ENCODE measurements around the gene RNASE9.

The RNASE9 gene

GRCh38 chr14:20557212-20557542 is 3.7 kb downstream of the RNASE9 start:
- in situ Hi-C loops (cut with HindIII; ENCODE audit: low pct_ligation_motif_present, low sequenced_read_pairs) = no loop called here
- no peak for DNase-seq
- Histone ChIP-seq H3K27me3 (replicated peaks) (no peaks in the 10 kb centered on the region), H3K36me3 (replicated peaks) (no peaks in the 10 kb centered on the region), H3K4me3 (ENCODE audit: low read depth, low read length) (no peak overlapping the region), H3K27ac (no peak overlapping the region)
- TF ChIP-seq CTCF (IDR thresholded peaks at IDR 0.05; ENCODE audit: low read depth, low read length, missing control alignments) = no peak

- no peak for DNase-seq
- in situ Hi-C loops (cut with HindIII; ENCODE audit: low pct_ligation_motif_present, low sequenced_read_pairs) = no loop called here
- Histone ChIP-seq H3K36me3 (replicated peaks) (no peaks in the 10 kb centered on the region), H3K27me3 (replicated peaks) (no peaks in the 10 kb centered on the region), H3K4me3 (ENCODE audit: low read depth, low read length) (no peak overlapping the region), H3K27ac (no peak overlapping the region)
- no peak for TF ChIP-seq CTCF (IDR thresholded peaks at IDR 0.05; ENCODE audit: low read depth, low read length, missing control alignments)
Observed at GRCh38 chr14:20556500-20557211, 4.2 kb downstream of the RNASE9 start.

- no peak for DNase-seq
- Histone ChIP-seq H3K27ac (no peak overlapping the region), H3K27me3 (replicated peaks) (no peaks in the 10 kb centered on the region), H3K36me3 (replicated peaks) (no peaks in the 10 kb centered on the region), H3K4me3 (ENCODE audit: low read depth, low read length) (no peak overlapping the region)
- no peak for TF ChIP-seq CTCF (IDR thresholded peaks at IDR 0.05; ENCODE audit: low read depth, low read length, missing control alignments)
- in situ Hi-C loops (cut with HindIII; ENCODE audit: low pct_ligation_motif_present, low sequenced_read_pairs) = no loop called here
Observed at GRCh38 chr14:20555845-20556244, 5.0 kb downstream of the RNASE9 start.

- no peak for TF ChIP-seq CTCF (IDR thresholded peaks at IDR 0.05; ENCODE audit: low read depth, low read length, missing control alignments)
- DNase-seq = no peak
- Histone ChIP-seq H3K27me3 (replicated peaks) (no peaks in the 10 kb centered on the region), H3K27ac (no peak overlapping the region), H3K4me3 (ENCODE audit: low read depth, low read length) (no peak overlapping the region), H3K36me3 (replicated peaks) (no peaks in the 10 kb centered on the region)
- in situ Hi-C loops (cut with HindIII; ENCODE audit: low pct_ligation_motif_present, low sequenced_read_pairs) = no loop called here
Observed at GRCh38 chr14:20553024-20553423, 7.8 kb downstream of the RNASE9 start.

GRCh38 chr14:20551606-20552005 is 9.2 kb downstream of the RNASE9 start:
- H3K27ac ChIP-seq = no peak overlapping the region
- no peaks in the 10 kb centered on the region for H3K36me3 ChIP-seq (replicated peaks)
- H3K27me3 ChIP-seq (replicated peaks) = no peaks in the 10 kb centered on the region
- in situ Hi-C loops (cut with HindIII; ENCODE audit: low pct_ligation_motif_present, low sequenced_read_pairs) = no loop called here
- no peak overlapping the region for H3K4me3 ChIP-seq (ENCODE audit: low read depth, low read length)
- DNase-seq = no peak
- TF ChIP-seq CTCF (IDR thresholded peaks at IDR 0.05; ENCODE audit: low read depth, low read length, missing control alignments) = no peak

- TF ChIP-seq CTCF (IDR thresholded peaks at IDR 0.05; ENCODE audit: low read depth, low read length, missing control alignments) = no peak
- no peak for DNase-seq
- Histone ChIP-seq H3K4me3 (ENCODE audit: low read depth, low read length) (no peak overlapping the region), H3K36me3 (replicated peaks) (no peaks in the 10 kb centered on the region), H3K27me3 (replicated peaks) (no peaks in the 10 kb centered on the region), H3K27ac (no peak overlapping the region)
- in situ Hi-C loops (cut with HindIII; ENCODE audit: low pct_ligation_motif_present, low sequenced_read_pairs) = no loop called here
Observed at GRCh38 chr14:20550926-20551325, 9.9 kb downstream of the RNASE9 start.
